ENCODE results near the gene BCCIP.
A peak's percentile ranks its signal among the peaks of the same experiment; 100 is the strongest.

GRCh38 chr10:125822878-125823662 lies at the start of gene BCCIP, which contains the start of gene UROS:
- TF ChIP-seq, protein P1, sequence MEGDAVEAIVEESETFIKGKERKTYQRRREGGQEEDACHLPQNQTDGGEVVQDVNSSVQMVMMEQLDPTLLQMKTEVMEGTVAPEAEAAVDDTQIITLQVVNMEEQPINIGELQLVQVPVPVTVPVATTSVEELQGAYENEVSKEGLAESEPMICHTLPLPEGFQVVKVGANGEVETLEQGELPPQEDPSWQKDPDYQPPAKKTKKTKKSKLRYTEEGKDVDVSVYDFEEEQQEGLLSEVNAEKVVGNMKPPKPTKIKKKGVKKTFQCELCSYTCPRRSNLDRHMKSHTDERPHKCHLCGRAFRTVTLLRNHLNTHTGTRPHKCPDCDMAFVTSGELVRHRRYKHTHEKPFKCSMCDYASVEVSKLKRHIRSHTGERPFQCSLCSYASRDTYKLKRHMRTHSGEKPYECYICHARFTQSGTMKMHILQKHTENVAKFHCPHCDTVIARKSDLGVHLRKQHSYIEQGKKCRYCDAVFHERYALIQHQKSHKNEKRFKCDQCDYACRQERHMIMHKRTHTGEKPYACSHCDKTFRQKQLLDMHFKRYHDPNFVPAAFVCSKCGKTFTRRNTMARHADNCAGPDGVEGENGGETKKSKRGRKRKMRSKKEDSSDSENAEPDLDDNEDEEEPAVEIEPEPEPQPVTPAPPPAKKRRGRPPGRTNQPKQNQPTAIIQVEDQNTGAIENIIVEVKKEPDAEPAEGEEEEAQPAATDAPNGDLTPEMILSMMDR (IDR thresholded peaks at IDR 0.05): peak in 1 of 3 donors; percentile 37
- peak; percentile 49 for TF ChIP-seq POLR2A (IDR thresholded peaks at IDR 0.05)
